HCT116 (cell line): ENCODE data around the gene DYNC1I1. TPM values are rescaled to one million over a fixed set of nuclear protein-coding genes. Genes with fewer than 3 reads are reported as not detected.

Experiments
- ATAC-seq: fragments of 200-7000 bp; cut with Tn5 transposase; 2 replicates; pipeline ENCODE4 v1.9.1; 2020; ENCODE audit warnings: mild to moderate bottlenecking, moderate library complexity
- BruUV-seq: library from RNA; stranded (reverse); fragments of 400-500 nt; replicated peaks from 2 replicates; lab custom pipeline; 2021; lab: Mats Ljungman, UMichigan
- CTCF ChIA-PET: fragments of 300-600 bp; sonication (Branson Sonifier 250); formaldehyde crosslinking; loops from one replicate; lab custom pipeline; 2021; ENCODE audit warnings: antibody characterized with exemption; lab: Charles Lee
- POLR2A ChIA-PET: fragments of 300-600, 350-600 bp; sonication (Branson Sonifier 250); formaldehyde crosslinking; loops from one replicate; lab custom pipeline; 2021; ENCODE audit warnings: antibody characterized with exemption; lab: Charles Lee
- RAD21 ChIA-PET, 2 experiments: fragments of 300-600 bp; sonication (Branson Sonifier 250); formaldehyde crosslinking; loops; one replicate each; lab custom pipeline; 2023; ENCODE audit warnings: low total read pairs in 2 of 2; ENCODE audit not compliant: uncharacterized antibody in 2 of 2, unreplicated experiment in 2 of 2, low non-redundant PET in 1 of 2; lab: Charles Lee
- DNase-seq: peaks from one replicate; pipeline ENCODE4 v3.0.0-alpha.2; 2010; ENCODE audit warnings: low read depth, low spot score
- H2AFZ ChIP-seq: fragments of 200-600 bp; shearing (Covaris generic), sonication (generic); 2 replicates; pipeline ENCODE4 v1.6.1; 2017; ENCODE audit warnings: low read depth, mixed run types, mixed read lengths, antibody characterized with exemption, low read length; ENCODE audit not compliant: poor library complexity, severe bottlenecking
- H3K27ac ChIP-seq: 2 replicates; pipeline ENCODE4 v1.5.1; 2012; ENCODE audit warnings: low read depth, low read length
- H3K27me3 ChIP-seq: fragments of 200-600 bp; sonication (generic); 2 replicates; pipeline ENCODE4 v1.6.1; 2016; ENCODE audit warnings: mixed run types, low read length, mixed read lengths; ENCODE audit not compliant: insufficient read depth
- H3K36me3 ChIP-seq, 2 experiments: fragments of 200-500 bp in 1 of 2; fragments of 200-600 bp in 1 of 2; sonication (Bioruptor generic) in 1 of 2; sonication (generic) in 1 of 2; 2 replicates each; pipeline versions ENCODE4 v1.5.1 to v1.6.1; 2014 to 2016; ENCODE audit warnings: low read length in 2 of 2, inconsistent platforms in 1 of 2, mixed read lengths in 1 of 2, mixed run types in 1 of 2; ENCODE audit not compliant: insufficient read depth in 2 of 2, control insufficient read depth in 1 of 2
- H3K4me1 ChIP-seq, 2 experiments: fragments of 200-600 bp in 1 of 2; sonication (generic) in 1 of 2; 2 replicates each; pipeline versions ENCODE4 v1.5.1 to v1.6.1; 2012 to 2017; ENCODE audit warnings: low read length in 2 of 2, inconsistent platforms in 1 of 2, mild to moderate bottlenecking in 1 of 2, mixed read lengths in 1 of 2, mixed run types in 1 of 2, moderate library complexity in 1 of 2; ENCODE audit not compliant: insufficient read depth in 2 of 2, control insufficient read depth in 1 of 2
- H3K4me2 ChIP-seq: fragments of 200-600 bp; sonication (generic); 2 replicates; pipeline ENCODE4 v1.6.1; 2017; ENCODE audit warnings: mixed run types, low read length, mixed read lengths
- H3K4me3 ChIP-seq, 2 experiments: fragments of 200-600 bp in 1 of 2; sonication (generic) in 1 of 2; replicated peaks in 1 of 2; 2 replicates each; pipeline ENCODE4 v1.5.1; 2011 to 2016; ENCODE audit warnings: low read length in 2 of 2, control low read depth in 1 of 2, low read depth in 1 of 2, mild to moderate bottlenecking in 1 of 2, mixed read lengths in 1 of 2, mixed run types in 1 of 2
- H3K79me2 ChIP-seq: fragments of 200-600 bp; sonication (generic); 2 replicates; pipeline ENCODE4 v1.6.1; 2017; ENCODE audit warnings: mild to moderate bottlenecking, mixed run types, low read length, moderate library complexity, mixed read lengths; ENCODE audit not compliant: insufficient read depth
- H3K9ac ChIP-seq: fragments of 200-600 bp; sonication (generic); 2 replicates; pipeline ENCODE4 v1.6.1; 2016; ENCODE audit warnings: low read length, mixed read lengths
- H3K9me2 ChIP-seq: fragments of 200-600 bp; sonication (generic), shearing (Covaris generic); 2 replicates; pipeline ENCODE4 v1.6.1; 2017; ENCODE audit warnings: mixed run types, mild to moderate bottlenecking, moderate library complexity; ENCODE audit not compliant: insufficient read depth
- H3K9me3 ChIP-seq, 2 experiments: fragments of 200-500 bp in 1 of 2; fragments of 200-600 bp in 1 of 2; sonication (Bioruptor generic) in 1 of 2; sonication (generic) in 1 of 2; 2 replicates each; pipeline ENCODE4 v1.6.1; 2014 to 2017; ENCODE audit warnings: low read length in 2 of 2, mixed read lengths in 2 of 2, inconsistent platforms in 1 of 2, low read depth in 1 of 2, mild to moderate bottlenecking in 1 of 2, mixed run types in 1 of 2, moderate library complexity in 1 of 2; ENCODE audit not compliant: control insufficient read depth in 1 of 2, insufficient read depth in 1 of 2
- H4K20me1 ChIP-seq: fragments of 200-600 bp; sonication (generic), shearing (Covaris generic); 2 replicates; pipeline ENCODE4 v1.6.1; 2017; ENCODE audit warnings: mixed run types, mild to moderate bottlenecking, moderate library complexity; ENCODE audit not compliant: insufficient read depth
- ATF3 ChIP-seq: IDR thresholded peaks from 2 replicates; pipeline ENCODE4 v1.6.1; 2012
- CBX3 ChIP-seq: IDR thresholded peaks from 2 replicates; pipeline ENCODE4 v1.6.1; 2012; ENCODE audit warnings: low read depth
- CEBPB ChIP-seq: IDR thresholded peaks from 2 replicates; pipeline ENCODE4 v1.6.1; 2012; ENCODE audit warnings: low read depth
- EGR1 ChIP-seq: IDR thresholded peaks from 2 replicates; pipeline ENCODE4 v1.6.1; 2012; ENCODE audit warnings: low read depth
- ELF1 ChIP-seq: IDR thresholded peaks from 2 replicates; pipeline ENCODE4 v1.6.1; 2012; ENCODE audit warnings: low read depth, borderline replicate concordance
- EZH2 ChIP-seq: fragments of 200-600 bp; sonication (generic); IDR thresholded peaks from 2 replicates; pipeline ENCODE4 v1.6.1; 2017; ENCODE audit warnings: antibody characterized with exemption, mixed run types
- EZH2phosphoT487 ChIP-seq: fragments of 200-600 bp; IDR thresholded peaks from 2 replicates; pipeline ENCODE4 v1.6.1; 2018; ENCODE audit warnings: antibody characterized with exemption, borderline replicate concordance
- POLR2A ChIP-seq: IDR thresholded peaks from 2 replicates; pipeline ENCODE4 v1.7.0; 2011; ENCODE audit warnings: borderline replicate concordance; ENCODE audit not compliant: insufficient read depth, insufficient read length; ENCODE audit errors: extremely low read depth
- POLR2AphosphoS5 ChIP-seq: IDR thresholded peaks from 2 replicates; pipeline ENCODE4 v1.6.1; 2011; ENCODE audit warnings: mild to moderate bottlenecking, low read depth, low read length, moderate library complexity
- REST ChIP-seq: IDR thresholded peaks from 2 replicates; pipeline ENCODE4 v1.6.1; 2012; ENCODE audit warnings: low read depth
- SIN3A ChIP-seq: IDR thresholded peaks from 2 replicates; pipeline ENCODE4 v1.6.1; 2012; ENCODE audit warnings: low read depth
- SP1 ChIP-seq: IDR thresholded peaks from 2 replicates; pipeline ENCODE4 v1.6.1; 2012; ENCODE audit warnings: low read depth
- SRF ChIP-seq: IDR thresholded peaks from 2 replicates; pipeline ENCODE4 v1.6.1; 2012; ENCODE audit warnings: low read depth
- ZBTB33 ChIP-seq: IDR thresholded peaks from 2 replicates; pipeline ENCODE4 v1.6.1; 2011; ENCODE audit warnings: mild to moderate bottlenecking, low read length, moderate library complexity; ENCODE audit not compliant: insufficient replicate concordance; ENCODE audit errors: extremely low read depth
- ZFX ChIP-seq: fragments of 450-650 bp; IDR thresholded peaks from 2 replicates; pipeline ENCODE4 v1.6.1; 2017
- ZNF274 ChIP-seq: fragments of 200-500 bp; sonication (Bioruptor generic); IDR thresholded peaks from 2 replicates; pipeline ENCODE4 v1.6.1; 2014; ENCODE audit warnings: mild to moderate bottlenecking, low read depth, low read length, inconsistent platforms
- intact Hi-C: fragments of 100-400 bp; cut with micrococcal nuclease; formaldehyde crosslinking; loops from 2 replicates; pipeline ENCODE4 v1.10.0; 2022
- total RNA-seq: library from RNA; stranded (reverse); gene quantifications from one replicate; pipeline ENCODE4 v1.2.1, GENCODE V29; 2021; ENCODE audit not compliant: unreplicated experiment

The DYNC1I1 gene
- total RNA-seq, 1 experiment from 2014 or later, result not detected

- ChIA-PET POLR2A (no interaction called here), CTCF (no interaction called here), RAD21 (no interaction called here)
- Histone ChIP-seq H3K4me2 (no peak overlapping the region), H3K9me2 (no peaks in the 10 kb centered on the region), H4K20me1 (no peaks in the 10 kb centered on the region), H3K4me3 (no peak overlapping the region), H3K79me2 (no peaks in the 10 kb centered on the region), H3K9me3 (no peaks in the 10 kb centered on the region), H3K27me3 (peaks cover 58% of the 10 kb centered on the region), H2AFZ (no peak overlapping the region), H3K27ac (no peak overlapping the region), H3K9ac (no peak overlapping the region), H3K36me3 (no peaks in the 10 kb centered on the region)
- no peak for ATAC-seq
- no peak for DNase-seq
- no TSS peak for BruUV-seq
- intact Hi-C loops, result no loop called here
- no peak for TF ChIP-seq SP1
- no peak for TF ChIP-seq POLR2AphosphoS5
- TF ChIP-seq ATF3, result no peak
- no peak for TF ChIP-seq ZFX
- no peak for TF ChIP-seq ELF1
- TF ChIP-seq EZH2phosphoT487, result no peak
- no peak for TF ChIP-seq ZBTB33
- no peak for TF ChIP-seq EGR1
- TF ChIP-seq EZH2, result no peak
- TF ChIP-seq SIN3A, result no peak
- TF ChIP-seq POLR2A, result no peak
- no peak for TF ChIP-seq CEBPB
- no peak for TF ChIP-seq REST
- TF ChIP-seq ZNF274, result no peak
- TF ChIP-seq SRF, result no peak
- TF ChIP-seq CBX3, result no peak
- TF ChIP-seq, all 23 proteins: peak for 0
- no peaks in the 10 kb centered on the region for H3K4me1 ChIP-seq
Observed at GRCh38 chr7:96040250-96040772, 268.0 kb downstream of the DYNC1I1 start.
